Skin of body (tissue), 2 donors: Measurements from ENCODE around the gene JUP. TPM values are rescaled to one million over a fixed set of nuclear protein-coding genes. Genes with fewer than 3 reads are reported as not detected.
"Not testable (repeated sequence)": the region's sequence is repeated elsewhere in the genome, so short reads cannot be mapped to it uniquely, and the experiment has no call there.

Experiments used
- DNase-seq: peaks from one replicate; lab custom pipeline; 2025; lab: John Stamatoyannopoulos, UW
- total RNA-seq: library from RNA; depleted of rRNA; stranded (reverse); fragments of >200 nt; gene quantifications from one replicate; pipeline ENCODE4 v1.2.3, GENCODE V29; 2014

JUP gene
- 163 TPM for total RNA-seq

DNA sequence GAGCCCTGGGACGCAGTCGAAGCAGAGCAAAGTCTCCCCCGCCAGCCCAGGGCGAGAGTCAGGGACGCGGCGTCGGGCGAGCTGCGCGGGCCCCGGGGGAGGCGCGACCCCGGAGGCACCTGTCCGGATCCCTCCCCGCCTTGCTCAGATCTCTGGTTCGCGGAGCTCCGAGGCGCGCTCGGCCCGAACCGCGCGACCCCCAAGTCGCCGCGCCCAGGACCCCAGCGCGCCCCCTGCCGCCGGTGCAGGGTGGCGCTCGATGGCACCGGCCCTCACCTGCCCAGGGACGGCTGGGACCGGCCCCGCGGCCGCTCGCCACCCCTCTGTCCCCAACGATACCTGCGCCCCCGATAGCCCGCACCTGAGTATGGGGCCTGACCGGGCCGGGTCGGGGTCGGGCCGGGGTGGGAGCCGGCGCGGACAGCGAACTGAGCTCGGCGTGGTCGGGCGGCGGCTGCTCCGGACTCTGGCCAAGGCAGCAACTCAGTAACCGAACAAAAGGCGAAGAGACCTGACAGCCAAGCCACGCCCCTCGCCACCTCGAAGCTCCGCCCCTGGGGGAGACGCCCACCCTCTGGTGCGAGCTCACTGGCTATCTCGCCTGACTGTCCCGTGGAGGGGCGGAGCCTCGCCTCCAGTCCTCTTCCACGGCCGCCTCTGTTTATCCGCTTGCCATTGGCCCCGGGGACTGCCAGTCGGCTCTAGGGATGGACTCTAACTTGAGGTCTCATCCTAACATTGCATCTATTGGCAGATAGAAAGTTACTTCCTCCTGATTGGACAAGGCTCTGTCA lies at the start of gene JUP:
Gene JUP (minus strand): TSS at position 485 of the 794 bp plus-strand sequence. CDS start 14,857 bp downstream, outside the sequence.
- peak; percentile 92 for DNase-seq

DNA sequence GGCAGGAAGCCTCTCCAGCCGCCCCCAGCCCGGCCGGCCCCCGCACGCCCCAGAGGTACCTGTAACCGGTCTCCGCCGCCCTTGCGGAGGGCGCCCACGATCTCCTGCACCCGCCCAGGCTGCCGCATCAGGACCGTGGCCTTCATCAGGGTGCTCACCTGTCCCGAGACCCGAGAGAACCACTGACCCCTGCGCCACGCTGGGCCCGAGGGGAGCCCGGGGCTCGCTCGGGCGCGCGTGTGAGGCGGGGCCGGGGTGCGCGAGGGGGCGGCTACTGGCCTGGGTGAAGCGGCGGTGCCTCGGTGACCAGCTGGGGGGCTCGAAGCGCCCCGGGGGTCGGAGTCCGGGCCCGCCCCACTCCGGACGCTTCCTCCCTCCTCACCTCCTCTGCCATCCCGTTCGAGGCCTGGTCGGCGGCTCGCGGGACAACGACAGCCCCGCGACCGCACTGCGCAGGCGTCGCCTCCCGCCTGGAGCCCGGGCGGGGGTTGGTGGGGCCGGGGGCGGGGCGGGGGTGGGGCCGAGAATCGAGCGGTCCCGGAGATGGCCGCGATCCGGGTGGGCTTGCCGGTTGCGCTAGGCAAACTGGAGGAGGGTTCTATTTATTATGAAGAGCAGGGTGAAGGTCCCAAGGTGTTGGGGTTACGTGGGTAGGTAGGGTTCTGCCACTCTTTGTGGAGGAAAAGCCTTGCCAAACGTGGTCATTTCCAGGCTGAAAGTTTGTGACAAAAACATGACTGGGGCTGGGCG lies 49.5 kb upstream of the JUP start, which contains the start of gene NT5C3B:
Gene NT5C3B (minus strand): TSS at position 433 of the 750 bp plus-strand sequence. CDS start 39 bp downstream, at position 394.
- DNase-seq, result no peak

DNA sequence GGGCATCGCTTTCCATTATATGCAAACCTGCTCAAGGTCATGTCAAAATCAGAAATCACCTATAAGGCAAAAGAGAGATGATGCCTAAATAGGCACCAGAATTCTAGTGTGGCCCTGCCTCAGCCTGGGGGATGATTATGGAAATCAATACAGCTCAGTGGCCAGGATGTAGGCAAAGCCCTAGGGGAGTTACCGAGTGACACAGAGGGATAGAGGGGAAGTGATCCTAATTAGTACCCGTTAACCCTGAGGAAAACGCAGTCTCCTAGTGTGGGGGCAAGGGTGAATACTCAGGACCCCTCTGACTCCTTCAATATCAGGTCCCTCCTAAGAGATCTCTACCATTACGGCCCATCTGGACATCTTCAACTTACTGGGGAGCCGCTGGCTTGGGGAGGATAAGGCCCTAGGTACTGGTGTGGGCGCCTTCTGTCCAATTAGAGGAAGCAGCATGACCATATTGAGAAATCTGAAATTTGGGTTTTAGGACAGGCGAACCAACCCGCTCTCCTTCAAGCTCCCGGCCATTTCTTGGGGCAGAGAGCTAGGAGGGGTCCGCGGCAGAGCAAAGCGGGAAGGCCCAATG lies 48.8 kb upstream of the JUP start:
- no peak for DNase-seq

DNA sequence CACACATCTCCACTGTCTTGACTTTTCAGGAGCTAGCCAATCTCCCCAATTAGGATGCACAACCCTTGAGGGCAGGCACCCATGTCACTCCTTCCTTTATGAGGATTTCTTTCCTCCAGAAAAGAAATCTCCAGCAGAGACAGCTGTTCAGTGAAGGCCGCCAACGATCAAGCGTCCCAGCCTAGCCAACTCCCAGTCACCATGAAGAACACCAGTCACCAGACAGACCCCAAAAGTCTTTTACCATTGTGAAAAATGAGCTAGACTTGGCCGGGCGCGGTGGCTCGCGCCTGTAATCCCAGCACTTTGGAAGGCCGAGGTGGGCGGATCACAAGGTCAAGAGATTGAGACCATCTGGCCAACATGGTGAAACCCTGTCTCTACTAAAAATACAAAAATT lies 43.5 kb upstream of the JUP start:
- not testable (repeated sequence) for DNase-seq

GRCh38 chr17:41825175-41825845 lies 38.8 kb upstream of the JUP start:
- DNase-seq, result no peak

- no peak for DNase-seq
Measured at GRCh38 chr17:41824086-41824485, 37.6 kb upstream of the JUP start.

DNA sequence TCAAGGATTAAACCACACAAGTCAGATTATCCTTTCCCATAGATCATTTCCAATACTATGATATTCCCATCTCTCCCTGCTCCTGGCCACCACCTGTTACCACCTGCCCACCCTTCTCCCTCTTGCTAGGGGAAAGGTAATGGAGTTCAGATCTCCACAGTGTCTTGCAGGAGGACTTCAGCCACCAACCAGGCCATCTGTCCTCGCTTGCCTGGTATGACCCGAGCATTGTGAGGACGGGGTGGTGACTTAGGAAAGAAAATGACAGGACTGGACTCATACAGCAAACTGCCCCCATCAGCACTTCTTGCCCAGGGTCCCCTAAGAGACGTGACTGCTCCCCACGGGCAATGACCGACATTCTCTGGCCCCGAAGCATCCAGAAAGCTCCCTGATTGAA lies 37.1 kb upstream of the JUP start:
- no peak for DNase-seq

- DNase-seq, result no peak
Measured at GRCh38 chr17:41823141-41823524, 36.6 kb upstream of the JUP start.

DNA sequence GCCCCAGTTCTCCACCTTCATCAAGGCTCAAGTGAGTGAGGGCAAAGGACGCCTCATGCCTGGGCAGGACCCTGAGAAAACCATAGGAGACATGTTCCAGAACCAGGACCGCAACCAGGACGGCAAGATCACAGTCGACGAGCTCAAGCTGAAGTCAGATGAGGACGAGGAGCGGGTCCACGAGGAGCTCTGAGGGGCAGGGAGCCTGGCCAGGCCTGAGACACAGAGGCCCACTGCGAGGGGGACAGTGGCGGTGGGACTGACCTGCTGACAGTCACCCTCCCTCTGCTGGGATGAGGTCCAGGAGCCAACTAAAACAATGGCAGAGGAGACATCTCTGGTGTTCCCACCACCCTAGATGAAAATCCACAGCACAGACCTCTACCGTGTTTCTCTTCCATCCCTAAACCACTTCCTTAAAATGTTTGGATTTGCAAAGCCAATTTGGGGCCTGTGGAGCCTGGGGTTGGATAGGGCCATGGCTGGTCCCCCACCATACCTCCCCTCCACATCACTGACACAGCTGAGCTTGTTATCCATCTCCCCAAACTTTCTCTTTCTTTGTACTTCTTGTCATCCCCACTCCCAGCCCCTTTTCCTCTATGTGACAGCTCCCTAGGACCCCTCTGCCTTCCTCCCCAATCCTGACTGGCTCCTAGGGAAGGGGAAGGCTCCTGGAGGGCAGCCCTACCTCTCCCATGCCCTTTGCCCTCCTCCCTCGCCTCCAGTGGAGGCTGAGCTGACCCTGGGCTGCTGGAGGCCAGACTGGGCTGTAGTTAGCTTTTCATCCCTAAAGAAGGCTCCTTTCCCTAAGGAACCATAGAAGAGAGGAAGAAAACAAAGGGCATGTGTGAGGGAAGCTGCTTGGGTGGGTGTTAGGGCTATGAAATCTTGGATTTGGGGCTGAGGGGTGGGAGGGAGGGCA lies 36.0 kb upstream of the JUP start:
- no peak for DNase-seq

- no peak for DNase-seq
Measured at GRCh38 chr17:41821776-41822175, 35.3 kb upstream of the JUP start.

- DNase-seq, result no peak
Measured at GRCh38 chr17:41818024-41818423, 31.5 kb upstream of the JUP start.

GRCh38 chr17:41816637-41817320 lies 30.3 kb upstream of the JUP start:
- DNase-seq, result no peak

DNA sequence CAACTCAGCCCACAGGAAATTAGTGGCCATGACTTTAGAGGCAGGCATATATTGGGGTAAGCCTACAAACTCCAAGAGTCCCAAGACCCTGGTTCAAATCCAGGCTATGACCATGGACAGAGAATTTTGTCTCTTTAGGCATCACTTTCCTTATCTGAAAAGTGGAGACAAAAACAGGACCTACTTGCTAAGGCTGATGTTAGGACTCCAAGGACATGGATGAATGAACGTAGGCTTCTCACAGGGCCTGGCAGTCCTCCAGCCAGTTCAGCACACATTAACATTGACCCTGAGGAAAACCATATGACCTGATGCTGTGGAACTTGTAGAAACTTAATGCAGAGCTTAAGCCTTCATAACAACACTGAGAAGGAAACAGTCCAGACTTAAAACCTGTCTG lies 27.7 kb upstream of the JUP start:
- DNase-seq, result no peak

DNA sequence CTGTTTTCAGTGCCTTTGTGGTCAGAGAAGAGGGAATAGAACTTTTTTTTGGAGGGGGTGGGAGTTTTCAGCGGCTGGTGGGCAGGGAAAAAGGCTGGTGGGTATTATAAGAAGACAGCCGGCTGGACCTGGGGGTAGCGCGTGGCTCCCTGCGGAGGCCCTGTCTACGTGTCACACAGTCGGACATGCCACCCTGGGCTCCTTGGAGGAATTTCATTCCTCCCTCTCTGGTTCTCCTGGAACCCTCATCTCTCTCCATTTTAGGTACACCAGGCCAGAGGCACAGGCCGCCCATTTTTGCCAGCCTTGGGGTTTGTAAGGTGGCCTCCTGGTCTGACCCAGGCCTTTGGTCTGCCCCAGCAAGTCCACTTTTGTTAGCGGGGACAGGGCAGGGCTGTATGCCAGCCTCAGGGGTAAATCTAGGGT lies 27.2 kb upstream of the JUP start:
- no peak for DNase-seq

GRCh38 chr17:41813152-41813680 lies 26.7 kb upstream of the JUP start:
- DNase-seq, result no peak

GRCh38 chr17:41812381-41813151 lies 26.1 kb upstream of the JUP start, which contains the start of gene FKBP10:
Gene FKBP10, plus strand, starts transcription at chr17:41813004. Its CDS starts 31 bp downstream, at chr17:41813035.
- peak; percentile 74 for DNase-seq

DNA sequence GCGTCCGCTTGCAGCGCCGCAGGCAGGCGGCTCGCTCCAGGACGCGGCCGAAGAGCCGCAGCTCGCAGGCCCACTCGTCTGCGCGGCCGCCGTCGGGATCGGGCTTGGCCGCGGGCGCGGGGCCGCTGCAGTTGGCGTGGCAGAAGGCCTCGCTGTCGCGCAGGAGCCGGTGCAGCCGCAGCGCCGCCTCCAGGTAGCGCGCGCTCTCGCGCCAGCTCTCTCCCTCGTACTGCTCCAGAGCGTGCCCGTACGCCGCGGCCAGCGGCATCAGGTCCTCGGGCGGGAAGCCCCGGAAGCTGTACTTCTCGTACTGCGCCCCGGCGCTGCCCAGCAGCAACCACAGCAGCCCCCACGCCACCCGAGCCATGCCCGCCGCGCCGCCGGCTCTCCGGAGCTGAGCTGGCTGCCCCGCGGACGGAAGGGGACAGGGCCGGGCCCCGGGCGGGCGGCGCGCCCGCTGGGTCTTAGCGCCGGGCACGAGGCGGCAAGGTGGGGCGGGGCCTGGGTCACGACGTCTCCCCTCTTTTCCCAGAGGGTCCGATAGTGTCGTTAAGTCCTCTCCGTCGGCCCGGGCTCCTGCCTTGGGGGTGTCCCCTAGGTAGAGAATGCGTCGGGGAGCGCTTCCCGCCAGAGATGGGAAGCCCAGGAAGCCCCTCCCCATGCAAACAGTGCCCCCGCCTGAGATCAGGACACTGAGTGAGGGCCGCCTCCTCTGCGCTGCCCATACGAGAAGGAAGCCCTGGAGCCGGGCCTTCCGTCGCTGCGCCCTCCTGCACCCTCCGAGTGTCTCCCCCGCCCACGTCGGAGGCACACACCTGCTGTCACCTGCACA lies 25.3 kb upstream of the JUP start, which contains the start of gene P3H4:
Gene P3H4 (minus strand): TSS at position 401 of the 832 bp plus-strand sequence. CDS start 34 bp downstream, at position 367.
- peak; percentile 44 for DNase-seq
